GM13976 (cell line): ENCODE measurements around the gene LDHB.

Source experiments
- DNase-seq: peaks from one replicate; pipeline ENCODE4 v3.0.0; 2012; ENCODE audit warnings: low spot score
- in situ Hi-C: fragments of 300-500 bp; cut with MboI; formaldehyde crosslinking; loops from one replicate; pipeline ENCODE4 v1.12.0; 2022; ENCODE audit warnings: low sequenced_read_pairs, mixed read lengths, inconsistent platforms; ENCODE audit not compliant: unreplicated experiment
- TF ChIP-seq, protein P1 (sequence below): IDR thresholded peaks from 2 replicates; pipeline ENCODE4 v1.5.1; 2012; ENCODE audit warnings: borderline replicate concordance, mild to moderate bottlenecking; ENCODE audit not compliant: insufficient read depth; ENCODE audit errors: extremely low read depth, missing control alignments, control extremely low read depth

The LDHB gene

GRCh38 chr12:21694660-21695059, 37.0 kb upstream of the LDHB start:
- TF ChIP-seq, protein P1, sequence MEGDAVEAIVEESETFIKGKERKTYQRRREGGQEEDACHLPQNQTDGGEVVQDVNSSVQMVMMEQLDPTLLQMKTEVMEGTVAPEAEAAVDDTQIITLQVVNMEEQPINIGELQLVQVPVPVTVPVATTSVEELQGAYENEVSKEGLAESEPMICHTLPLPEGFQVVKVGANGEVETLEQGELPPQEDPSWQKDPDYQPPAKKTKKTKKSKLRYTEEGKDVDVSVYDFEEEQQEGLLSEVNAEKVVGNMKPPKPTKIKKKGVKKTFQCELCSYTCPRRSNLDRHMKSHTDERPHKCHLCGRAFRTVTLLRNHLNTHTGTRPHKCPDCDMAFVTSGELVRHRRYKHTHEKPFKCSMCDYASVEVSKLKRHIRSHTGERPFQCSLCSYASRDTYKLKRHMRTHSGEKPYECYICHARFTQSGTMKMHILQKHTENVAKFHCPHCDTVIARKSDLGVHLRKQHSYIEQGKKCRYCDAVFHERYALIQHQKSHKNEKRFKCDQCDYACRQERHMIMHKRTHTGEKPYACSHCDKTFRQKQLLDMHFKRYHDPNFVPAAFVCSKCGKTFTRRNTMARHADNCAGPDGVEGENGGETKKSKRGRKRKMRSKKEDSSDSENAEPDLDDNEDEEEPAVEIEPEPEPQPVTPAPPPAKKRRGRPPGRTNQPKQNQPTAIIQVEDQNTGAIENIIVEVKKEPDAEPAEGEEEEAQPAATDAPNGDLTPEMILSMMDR: no peak
- DNase-seq: no peak
- in situ Hi-C loops: loop anchor here (25.0 kb wide), 2 partner anchors 382 to 768 kb away; no protein-coding TSS in a partner anchor

DNA sequence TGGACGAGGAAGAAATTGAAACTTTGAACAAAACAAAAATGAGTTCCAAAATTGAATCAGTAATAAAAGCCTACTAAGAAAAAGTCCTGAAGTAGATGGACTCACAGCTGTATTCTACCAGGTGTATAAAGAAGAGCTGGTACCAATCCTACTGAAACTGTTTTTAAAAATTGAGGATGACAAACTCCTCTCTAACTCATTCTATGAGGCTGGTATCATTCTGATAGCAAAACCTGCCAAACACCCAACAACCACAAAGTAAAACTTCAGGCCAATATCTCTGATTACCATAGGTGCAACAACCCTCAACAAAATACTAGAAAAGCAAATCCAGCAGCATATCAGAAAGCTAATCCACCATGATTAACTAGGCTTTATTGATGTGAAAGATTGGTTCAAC, 33.9 kb upstream of the LDHB start:
- DNase-seq: no peak
- TF ChIP-seq, protein P1: no peak
- in situ Hi-C loops: loop anchor here (25.0 kb wide), 2 partner anchors 379 to 771 kb away; no protein-coding TSS in a partner anchor

DNA sequence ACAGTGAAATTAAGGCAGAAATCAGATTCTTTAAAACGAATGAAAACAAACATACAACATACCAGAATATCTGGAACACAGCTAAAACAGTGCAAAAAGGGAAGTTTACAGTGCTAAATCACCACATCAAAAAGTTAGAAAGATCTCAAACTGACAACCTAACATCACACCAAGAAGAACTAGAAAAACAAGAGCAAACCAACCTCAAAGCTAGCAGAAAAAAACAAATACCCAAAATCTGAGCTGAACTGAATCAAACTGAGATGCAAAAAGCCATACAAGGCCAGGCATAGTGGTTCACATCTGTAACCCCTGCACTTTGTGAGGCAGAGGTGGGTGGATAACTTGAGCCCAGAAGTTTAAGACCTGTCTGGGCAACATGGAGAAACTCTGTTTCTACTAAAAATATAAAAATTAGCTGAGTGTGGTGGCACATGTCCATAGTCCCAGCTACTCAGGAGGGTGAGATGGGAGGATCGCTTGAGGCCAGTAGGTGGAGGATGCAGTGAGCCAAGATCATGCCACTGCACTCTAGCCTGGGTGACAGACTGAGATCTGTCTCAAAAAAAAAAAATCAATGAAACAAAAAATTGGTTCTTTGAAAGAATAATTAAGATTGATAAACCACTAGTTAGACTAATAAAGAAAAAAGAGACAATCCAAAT, 33.2 kb upstream of the LDHB start:
- in situ Hi-C loops: loop anchor here (25.0 kb wide), 2 partner anchors 379 to 771 kb away; no protein-coding TSS in a partner anchor
- DNase-seq: no peak
- TF ChIP-seq, protein P1: no peak

GRCh38 chr12:21683115-21683514, 25.5 kb upstream of the LDHB start:
- DNase-seq: no peak
- TF ChIP-seq, protein P1: no peak
- in situ Hi-C loops: loop anchor here (25.0 kb wide), 2 partner anchors 371 to 779 kb away; no protein-coding TSS in a partner anchor

DNA sequence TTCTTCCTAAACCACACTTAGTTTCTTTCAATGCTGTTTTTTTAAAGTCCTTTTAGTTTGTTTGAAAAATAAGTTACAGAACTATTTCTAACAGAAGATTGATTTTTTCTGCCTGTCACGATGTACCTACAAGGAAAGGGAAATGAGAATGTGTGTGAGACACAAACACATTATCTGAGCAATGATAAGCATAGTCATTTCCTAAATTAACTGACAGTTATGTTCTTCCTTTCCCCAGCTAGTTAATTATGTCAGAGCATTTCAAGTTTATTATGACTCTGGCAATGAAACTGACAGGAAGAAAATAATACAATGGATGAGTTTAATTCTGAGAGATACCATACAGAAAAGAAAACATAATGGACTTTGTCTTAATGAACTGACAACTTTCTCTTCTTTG, 21.3 kb upstream of the LDHB start:
- no peak for DNase-seq
- TF ChIP-seq, protein P1: no peak
- in situ Hi-C loops: loop anchor here (25.0 kb wide), 2 partner anchors 367 to 783 kb away; no protein-coding TSS in a partner anchor

DNA sequence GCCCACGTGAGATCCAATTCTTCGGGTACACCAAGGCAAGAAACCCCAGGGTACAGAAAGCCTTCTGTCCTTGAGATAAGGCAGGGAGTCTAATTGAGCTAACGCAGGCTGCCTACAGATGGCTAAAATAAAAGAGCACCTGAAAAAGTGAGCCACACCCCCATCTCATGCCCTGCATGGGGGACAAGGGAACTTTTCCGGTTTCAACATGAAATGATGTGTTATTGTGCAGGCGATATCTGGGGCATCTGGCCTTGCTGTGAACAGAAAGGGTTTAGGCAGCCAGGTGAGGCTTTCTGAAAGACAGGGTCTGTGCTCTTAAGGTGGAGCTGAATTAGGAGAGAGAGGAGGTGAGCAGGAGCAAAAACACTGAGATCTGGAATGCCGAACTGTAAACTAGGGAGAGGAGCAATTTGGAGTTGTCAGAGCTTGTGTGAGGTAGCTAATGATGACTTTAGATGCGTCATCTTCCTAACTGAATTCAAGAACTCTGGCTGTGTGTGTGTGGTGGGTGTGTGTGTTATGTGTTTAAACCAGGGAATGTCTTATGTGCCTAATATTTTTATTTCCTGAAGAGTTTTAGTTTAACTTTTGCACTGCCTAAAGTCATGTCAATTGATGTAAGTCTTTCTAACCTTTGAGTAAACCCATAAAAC, 20.1 kb upstream of the LDHB start:
- no peak for DNase-seq
- TF ChIP-seq, protein P1: no peak
- in situ Hi-C loops: loop anchor here (25.0 kb wide), 2 partner anchors 365 to 785 kb away; no protein-coding TSS in a partner anchor
